ENCODE results near the gene ATG101. TPM values are rescaled to one million over a fixed set of nuclear protein-coding genes. Genes with fewer than 3 reads are reported as not detected.
A peak's percentile ranks its signal among the peaks of the same experiment; 100 is the strongest.

Gene ATG101
- total and polyA plus RNA-seq, 9 of the 15 experiments (the other 6 are each of a cell fraction or from before 2014, with no cell fraction given), result 2.9 to 52.4 (median 29.7) TPM

GRCh38 chr12:52032804-52033445, 36.9 kb upstream of the ATG101 start (continued):
- TF ChIP-seq HNRNPLL (IDR thresholded peaks at IDR 0.05; ENCODE audit: low read depth, low read length, poor library complexity, severe bottlenecking) (no peak), ZNF431 (CRISPR knock-in tag; IDR thresholded peaks at IDR 0.05) (no peak), ZNF316 (IDR thresholded peaks at IDR 0.05) (peak; percentile 59), PHF21A (IDR thresholded peaks at IDR 0.05; ENCODE audit: borderline replicate concordance, low read depth) (no peak), ZBTB11 (CRISPR knock-in tag; IDR thresholded peaks at IDR 0.05) (peak in 1 of 3 experiments; percentile 80; a peak in 2 of 6 replicates), PHF8 (IDR thresholded peaks at IDR 0.05; ENCODE audit: borderline replicate concordance, low read length) (peak; percentile 66), CCNT2 (IDR thresholded peaks at IDR 0.05; ENCODE audit: borderline replicate concordance, extremely low read depth, insufficient read length, low read depth, low read length) (peak; percentile 78), ARHGAP35 (IDR thresholded peaks at IDR 0.05; ENCODE audit: partially characterized antibody) (no peak), HMGN3 (IDR thresholded peaks at IDR 0.05; ENCODE audit: borderline replicate concordance, extremely low read depth, insufficient read length, low read depth, low read length) (peak; percentile 76), HDAC2 (IDR thresholded peaks at IDR 0.05) (no peak), CREM (IDR thresholded peaks at IDR 0.05; ENCODE audit: low read depth) (peak; percentile 93), DDX20 (tag; IDR thresholded peaks at IDR 0.05; ENCODE audit: low read depth) (no peak), ZNF140 (CRISPR knock-in tag; IDR thresholded peaks at IDR 0.05) (no peak), ZBTB43 (CRISPR knock-in tag; IDR thresholded peaks at IDR 0.05) (no peak), L3MBTL2 (IDR thresholded peaks at IDR 0.05) (peak; percentile 70; the same call in 1 of the 2 replicates), NR2F6 (CRISPR knock-in tag; IDR thresholded peaks at IDR 0.05) (no peak), RFX1 (IDR thresholded peaks at IDR 0.05) (no peak), DACH1 (IDR thresholded peaks at IDR 0.05; ENCODE audit: partially characterized antibody) (no peak), POLR2A (conservative IDR thresholded peaks at IDR 0.05) (peak; percentile 68), EGR1 (conservative IDR thresholded peaks at IDR 0.05) (peak; percentile 75), IRF2 (CRISPR knock-in tag; IDR thresholded peaks at IDR 0.05) (no peak)
- TF ChIP-seq, protein P1, sequence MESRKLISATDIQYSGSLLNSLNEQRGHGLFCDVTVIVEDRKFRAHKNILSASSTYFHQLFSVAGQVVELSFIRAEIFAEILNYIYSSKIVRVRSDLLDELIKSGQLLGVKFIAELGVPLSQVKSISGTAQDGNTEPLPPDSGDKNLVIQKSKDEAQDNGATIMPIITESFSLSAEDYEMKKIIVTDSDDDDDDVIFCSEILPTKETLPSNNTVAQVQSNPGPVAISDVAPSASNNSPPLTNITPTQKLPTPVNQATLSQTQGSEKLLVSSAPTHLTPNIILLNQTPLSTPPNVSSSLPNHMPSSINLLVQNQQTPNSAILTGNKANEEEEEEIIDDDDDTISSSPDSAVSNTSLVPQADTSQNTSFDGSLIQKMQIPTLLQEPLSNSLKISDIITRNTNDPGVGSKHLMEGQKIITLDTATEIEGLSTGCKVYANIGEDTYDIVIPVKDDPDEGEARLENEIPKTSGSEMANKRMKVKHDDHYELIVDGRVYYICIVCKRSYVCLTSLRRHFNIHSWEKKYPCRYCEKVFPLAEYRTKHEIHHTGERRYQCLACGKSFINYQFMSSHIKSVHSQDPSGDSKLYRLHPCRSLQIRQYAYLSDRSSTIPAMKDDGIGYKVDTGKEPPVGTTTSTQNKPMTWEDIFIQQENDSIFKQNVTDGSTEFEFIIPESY (CRISPR knock-in tag; IDR thresholded peaks at IDR 0.05), result no peak

Data from K562 (cell line).